GM19438 (cell line): ENCODE data around the gene CD8B.
"Not testable (repeated sequence)": the region's sequence is repeated elsewhere in the genome, so short reads cannot be mapped to it uniquely, and the experiment has no call there.

Source experiments
- ATAC-seq: cut with Tn5 transposase; IDR thresholded peaks from one replicate; pipeline ENCODE4 v1.9.1; 2021; ENCODE audit warnings: low read depth; ENCODE audit not compliant: unreplicated experiment

CD8B gene

GRCh38 chr2:86861628-86862379 lies at the start of gene CD8B:
CD8B (minus strand) TSS chr2:86861886; CDS start chr2:86861865, 21 bp downstream.
- ATAC-seq: not testable (repeated sequence)

- ATAC-seq: not testable (repeated sequence)
Measured at GRCh38 chr2:86905868-86906267, 44.2 kb upstream of the CD8B start.

- ATAC-seq: not testable (repeated sequence)
Measured at GRCh38 chr2:86900687-86901086, 39.0 kb upstream of the CD8B start.

- ATAC-seq: not testable (repeated sequence)
Measured at GRCh38 chr2:86886026-86886425, 24.3 kb upstream of the CD8B start.

GRCh38 chr2:86882865-86883264 lies 21.2 kb upstream of the CD8B start:
- ATAC-seq: not testable (repeated sequence)

- ATAC-seq: not testable (repeated sequence)
Measured at GRCh38 chr2:86882118-86882665, 20.5 kb upstream of the CD8B start.

GRCh38 chr2:86878986-86879385 lies 17.3 kb upstream of the CD8B start:
- ATAC-seq: not testable (repeated sequence)

GRCh38 chr2:86870941-86871340 lies 9.3 kb upstream of the CD8B start:
- ATAC-seq: not testable (repeated sequence)

- ATAC-seq: not testable (repeated sequence)
Measured at GRCh38 chr2:86868895-86869468, 7.3 kb upstream of the CD8B start.

- not testable (repeated sequence) for ATAC-seq
Measured at GRCh38 chr2:86862380-86862703, 656 bp upstream of the CD8B start.

- not testable (repeated sequence) for ATAC-seq
Measured at GRCh38 chr2:86861175-86861574, 511 bp downstream of the CD8B start.

- not testable (repeated sequence) for ATAC-seq
Measured at GRCh38 chr2:86860573-86860972, 1.1 kb downstream of the CD8B start.

- ATAC-seq: not testable (repeated sequence)
Measured at GRCh38 chr2:86857688-86858087, 4.0 kb downstream of the CD8B start.

GRCh38 chr2:86856498-86856897 lies 5.2 kb downstream of the CD8B start:
- ATAC-seq: not testable (repeated sequence)

GRCh38 chr2:86855981-86856380 lies 5.7 kb downstream of the CD8B start:
- not testable (repeated sequence) for ATAC-seq

GRCh38 chr2:86851581-86851980 lies 10.1 kb downstream of the CD8B start:
- not testable (repeated sequence) for ATAC-seq

- ATAC-seq: not testable (repeated sequence)
Measured at GRCh38 chr2:86842607-86843234, 19.0 kb downstream of the CD8B start.

GRCh38 chr2:86841330-86841729 lies 20.4 kb downstream of the CD8B start:
- not testable (repeated sequence) for ATAC-seq

GRCh38 chr2:86839871-86840548 lies 21.7 kb downstream of the CD8B start:
- not testable (repeated sequence) for ATAC-seq

GRCh38 chr2:86839455-86839854 lies 22.2 kb downstream of the CD8B start:
- ATAC-seq: not testable (repeated sequence)

GRCh38 chr2:86837714-86838113 lies 24.0 kb downstream of the CD8B start:
- not testable (repeated sequence) for ATAC-seq
